IMR-90 (cell line): ENCODE measurements around the gene RPS15.

Source experiments
- BHLHE40 ChIP-seq: fragments of 150-350 bp; IDR thresholded peaks from 2 replicates; pipeline ENCODE4 v1.6.1; 2016; ENCODE audit warnings: mild to moderate bottlenecking, low read depth, low read length
- CHD1 ChIP-seq: IDR thresholded peaks from 2 replicates; pipeline ENCODE4 v1.6.1; 2012; ENCODE audit warnings: low read depth, low read length, improper control_type of control experiment
- MAFK ChIP-seq: IDR thresholded peaks from 2 replicates; pipeline ENCODE4 v1.6.1; 2012; ENCODE audit warnings: low read depth, low read length, improper control_type of control experiment
- MXI1 ChIP-seq: IDR thresholded peaks from 2 replicates; pipeline ENCODE4 v1.6.1; 2012; ENCODE audit warnings: low read depth, mild to moderate bottlenecking, low read length, moderate library complexity, borderline replicate concordance
- POLR2A ChIP-seq: IDR thresholded peaks from 2 replicates; pipeline ENCODE4 v1.6.1; 2012; ENCODE audit warnings: mild to moderate bottlenecking, low read depth, low read length
- RAD21 ChIP-seq: IDR thresholded peaks from 2 replicates; pipeline ENCODE4 v1.6.1; 2012; ENCODE audit warnings: low read length, improper control_type of control experiment
- RCOR1 ChIP-seq: IDR thresholded peaks from 2 replicates; pipeline ENCODE4 v1.6.1; 2012; ENCODE audit warnings: mild to moderate bottlenecking, low read length, improper control_type of control experiment; ENCODE audit not compliant: insufficient replicate concordance
- RFX5 ChIP-seq: IDR thresholded peaks from 2 replicates; pipeline ENCODE4 v1.8.0; 2012; ENCODE audit warnings: low read depth, mild to moderate bottlenecking, low read length, moderate library complexity
- TF ChIP-seq, protein P1 (sequence below): conservative IDR thresholded peaks from 2 replicates; pipeline ENCODE4 v1.5.1; 2012; ENCODE audit warnings: mild to moderate bottlenecking, low read depth, low read length, improper control_type of control experiment
- TF ChIP-seq, protein P2 (sequence below): fragments of 150-350 bp; IDR thresholded peaks from 2 replicates; pipeline ENCODE4 v1.6.1; 2016; ENCODE audit warnings: low read depth, mild to moderate bottlenecking, low read length, moderate library complexity, borderline replicate concordance
- TF ChIP-seq, protein P3 (sequence below): fragments of 150-350 bp; IDR thresholded peaks from 2 replicates; pipeline ENCODE4 v1.6.1; 2017; ENCODE audit warnings: mild to moderate bottlenecking, antibody characterized with exemption, low read length, low read depth

DNA sequence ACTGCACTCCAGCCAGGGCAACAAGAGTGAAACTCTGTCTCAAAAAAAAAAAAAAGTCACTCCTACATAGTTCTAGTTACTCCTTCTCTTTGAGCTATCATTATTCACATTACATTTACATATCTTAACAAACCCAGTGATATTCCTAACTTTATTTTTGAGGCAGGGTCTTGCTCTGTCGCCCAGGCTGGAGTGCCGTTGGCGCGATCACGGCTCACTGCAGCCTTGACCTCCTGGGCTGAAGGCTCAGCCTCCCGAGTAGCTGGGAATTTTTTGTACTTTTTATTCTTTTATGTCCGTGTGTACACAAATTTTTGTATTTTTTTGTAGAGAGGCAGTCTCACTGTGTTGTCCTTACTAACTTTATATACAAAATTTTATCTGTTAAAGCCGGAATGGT, 587 bp upstream of the RPS15 start:
- TF ChIP-seq, protein P1, sequence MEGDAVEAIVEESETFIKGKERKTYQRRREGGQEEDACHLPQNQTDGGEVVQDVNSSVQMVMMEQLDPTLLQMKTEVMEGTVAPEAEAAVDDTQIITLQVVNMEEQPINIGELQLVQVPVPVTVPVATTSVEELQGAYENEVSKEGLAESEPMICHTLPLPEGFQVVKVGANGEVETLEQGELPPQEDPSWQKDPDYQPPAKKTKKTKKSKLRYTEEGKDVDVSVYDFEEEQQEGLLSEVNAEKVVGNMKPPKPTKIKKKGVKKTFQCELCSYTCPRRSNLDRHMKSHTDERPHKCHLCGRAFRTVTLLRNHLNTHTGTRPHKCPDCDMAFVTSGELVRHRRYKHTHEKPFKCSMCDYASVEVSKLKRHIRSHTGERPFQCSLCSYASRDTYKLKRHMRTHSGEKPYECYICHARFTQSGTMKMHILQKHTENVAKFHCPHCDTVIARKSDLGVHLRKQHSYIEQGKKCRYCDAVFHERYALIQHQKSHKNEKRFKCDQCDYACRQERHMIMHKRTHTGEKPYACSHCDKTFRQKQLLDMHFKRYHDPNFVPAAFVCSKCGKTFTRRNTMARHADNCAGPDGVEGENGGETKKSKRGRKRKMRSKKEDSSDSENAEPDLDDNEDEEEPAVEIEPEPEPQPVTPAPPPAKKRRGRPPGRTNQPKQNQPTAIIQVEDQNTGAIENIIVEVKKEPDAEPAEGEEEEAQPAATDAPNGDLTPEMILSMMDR, result no peak
- TF ChIP-seq RAD21, result no peak
- no peak for TF ChIP-seq POLR2A
- TF ChIP-seq RCOR1, result no peak
- TF ChIP-seq BHLHE40, result no peak
- TF ChIP-seq MXI1, result no peak
- TF ChIP-seq MAFK, result no peak
- TF ChIP-seq, protein P2, sequence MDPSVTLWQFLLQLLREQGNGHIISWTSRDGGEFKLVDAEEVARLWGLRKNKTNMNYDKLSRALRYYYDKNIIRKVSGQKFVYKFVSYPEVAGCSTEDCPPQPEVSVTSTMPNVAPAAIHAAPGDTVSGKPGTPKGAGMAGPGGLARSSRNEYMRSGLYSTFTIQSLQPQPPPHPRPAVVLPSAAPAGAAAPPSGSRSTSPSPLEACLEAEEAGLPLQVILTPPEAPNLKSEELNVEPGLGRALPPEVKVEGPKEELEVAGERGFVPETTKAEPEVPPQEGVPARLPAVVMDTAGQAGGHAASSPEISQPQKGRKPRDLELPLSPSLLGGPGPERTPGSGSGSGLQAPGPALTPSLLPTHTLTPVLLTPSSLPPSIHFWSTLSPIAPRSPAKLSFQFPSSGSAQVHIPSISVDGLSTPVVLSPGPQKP, result no peak
- TF ChIP-seq RFX5, result no peak
- no peak for TF ChIP-seq CHD1
- TF ChIP-seq, protein P3, sequence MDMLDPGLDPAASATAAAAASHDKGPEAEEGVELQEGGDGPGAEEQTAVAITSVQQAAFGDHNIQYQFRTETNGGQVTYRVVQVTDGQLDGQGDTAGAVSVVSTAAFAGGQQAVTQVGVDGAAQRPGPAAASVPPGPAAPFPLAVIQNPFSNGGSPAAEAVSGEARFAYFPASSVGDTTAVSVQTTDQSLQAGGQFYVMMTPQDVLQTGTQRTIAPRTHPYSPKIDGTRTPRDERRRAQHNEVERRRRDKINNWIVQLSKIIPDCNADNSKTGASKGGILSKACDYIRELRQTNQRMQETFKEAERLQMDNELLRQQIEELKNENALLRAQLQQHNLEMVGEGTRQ, result no peak
